Neural crest cell (in vitro differentiated cells): ENCODE results near the gene KRT5. TPM values are rescaled to one million over a fixed set of nuclear protein-coding genes. Genes with fewer than 3 reads are reported as not detected.

Experiments used
- DNase-seq: peaks from one replicate; pipeline ENCODE4 v3.0.0; 2021; ENCODE audit warnings: low read depth, mixed read lengths, low spot score
- H3K27ac Mint-ChIP-seq: one replicate; pipeline ENCODE4 v1.8.0; 2021; ENCODE audit warnings: mild to moderate bottlenecking, mixed read lengths; ENCODE audit not compliant: unreplicated experiment
- H3K27me3 Mint-ChIP-seq: 2 replicates; pipeline ENCODE4 v1.8.0; 2021; ENCODE audit warnings: low read depth, mild to moderate bottlenecking, mixed read lengths
- H3K36me3 Mint-ChIP-seq: 2 replicates; pipeline ENCODE4 v1.8.0; 2021; ENCODE audit warnings: low read depth, mild to moderate bottlenecking, mixed read lengths
- H3K4me1 Mint-ChIP-seq: 2 replicates; pipeline ENCODE4 v1.8.0; 2021; ENCODE audit warnings: mixed read lengths
- H3K4me3 Mint-ChIP-seq: one replicate; pipeline ENCODE4 v1.8.0; 2021; ENCODE audit warnings: mild to moderate bottlenecking, mixed read lengths
- H3K9me3 Mint-ChIP-seq: 2 replicates; pipeline ENCODE4 v1.8.0; 2021; ENCODE audit warnings: mixed read lengths
- CTCF ChIP-seq: fragments of 200-600 bp; sonication (generic); conservative IDR thresholded peaks from 2 replicates; pipeline ENCODE4 v1.5.0; 2021; ENCODE audit warnings: antibody characterized with exemption, mild to moderate bottlenecking
- total RNA-seq: library from RNA; stranded (reverse); gene quantifications from 2 replicates; pipeline ENCODE4 v1.2.1, GENCODE V29; 2021

The KRT5 gene
- total RNA-seq, 1 donor from 2014 or later: not detected

GRCh38 chr12:52542157-52542556 lies 22.0 kb upstream of the KRT5 start:
- H3K27me3 Mint-ChIP-seq: peaks cover 10% of the 10 kb centered on the region
- no peaks in the 10 kb centered on the region for H3K9me3 Mint-ChIP-seq
- no peak for DNase-seq
- H3K27ac Mint-ChIP-seq: no peak overlapping the region
- no peak overlapping the region for H3K4me3 Mint-ChIP-seq
- TF ChIP-seq CTCF: no peak
- no peaks in the 10 kb centered on the region for H3K36me3 Mint-ChIP-seq
- no peaks in the 10 kb centered on the region for H3K4me1 Mint-ChIP-seq

- peaks cover 9% of the 10 kb centered on the region for H3K27me3 Mint-ChIP-seq
- H3K9me3 Mint-ChIP-seq: no peaks in the 10 kb centered on the region
- no peaks in the 10 kb centered on the region for H3K4me1 Mint-ChIP-seq
- no peaks in the 10 kb centered on the region for H3K36me3 Mint-ChIP-seq
- no peak overlapping the region for H3K4me3 Mint-ChIP-seq
- no peak overlapping the region for H3K27ac Mint-ChIP-seq
- no peak for DNase-seq
- no peak for TF ChIP-seq CTCF
Measured at GRCh38 chr12:52541709-52542108, 21.5 kb upstream of the KRT5 start.

- no peak for DNase-seq
- H3K9me3 Mint-ChIP-seq: no peaks in the 10 kb centered on the region
- no peak overlapping the region for H3K4me3 Mint-ChIP-seq
- H3K4me1 Mint-ChIP-seq: no peaks in the 10 kb centered on the region
- H3K27me3 Mint-ChIP-seq: peaks cover 4% of the 10 kb centered on the region
- no peak for TF ChIP-seq CTCF
- no peak overlapping the region for H3K27ac Mint-ChIP-seq
- H3K36me3 Mint-ChIP-seq: no peaks in the 10 kb centered on the region
Measured at GRCh38 chr12:52540531-52540930, 20.3 kb upstream of the KRT5 start.

- no peak for DNase-seq
- Mint-ChIP-seq H3K4me1 (no peaks in the 10 kb centered on the region), H3K4me3 (no peak overlapping the region), H3K36me3 (no peaks in the 10 kb centered on the region), H3K27me3 (no peaks in the 10 kb centered on the region), H3K9me3 (no peaks in the 10 kb centered on the region), H3K27ac (no peak overlapping the region)
- no peak for TF ChIP-seq CTCF
Measured at GRCh38 chr12:52539821-52540173, 19.6 kb upstream of the KRT5 start.

GRCh38 chr12:52539083-52539820 lies 19.1 kb upstream of the KRT5 start:
- Mint-ChIP-seq H3K9me3 (no peaks in the 10 kb centered on the region), H3K27ac (no peak overlapping the region), H3K36me3 (no peaks in the 10 kb centered on the region), H3K27me3 (no peaks in the 10 kb centered on the region), H3K4me1 (no peaks in the 10 kb centered on the region), H3K4me3 (no peak overlapping the region)
- no peak for TF ChIP-seq CTCF
- DNase-seq: no peak
